GM12878 (cell line): ENCODE measurements around the gene FANCC.

Experiments used
- EGR1 ChIP-seq, 2 experiments: IDR thresholded peaks; 1 replicate in 1 of 2; 2 replicates in 1 of 2; pipeline ENCODE4 v1.6.1; 2011 to 2012; ENCODE audit warnings: low read depth in 2 of 2, low read length in 2 of 2, borderline replicate concordance in 1 of 2, mild to moderate bottlenecking in 1 of 2, moderate library complexity in 1 of 2
- EP300 ChIP-seq, 2 experiments: fragments of 150-350 bp in 1 of 2; IDR thresholded peaks; 2 replicates each; pipeline ENCODE4 v1.6.1; 2011 to 2012; ENCODE audit warnings: low read depth in 2 of 2, low read length in 2 of 2, borderline replicate concordance in 1 of 2, improper control_type of control experiment in 1 of 2, inconsistent platforms in 1 of 2; ENCODE audit not compliant: control insufficient read depth in 1 of 2
- FOXK2 ChIP-seq: fragments of 450-650 bp; IDR thresholded peaks from 2 replicates; pipeline ENCODE4 v1.6.1; 2017; ENCODE audit warnings: mild to moderate bottlenecking, moderate library complexity
- RB1 ChIP-seq: fragments of 450-650 bp; formaldehyde crosslinking; IDR thresholded peaks from 2 replicates; pipeline ENCODE4 v1.6.1; 2017; ENCODE audit warnings: mild to moderate bottlenecking, borderline replicate concordance
- TF ChIP-seq, protein P1 (sequence below): IDR thresholded peaks from 2 replicates; pipeline ENCODE4 v1.6.1; 2012; ENCODE audit warnings: low read length, inconsistent platforms
- TF ChIP-seq, protein P2 (sequence below): fragments of 450-650 bp; IDR thresholded peaks from 2 replicates; pipeline ENCODE4 v1.6.1; 2017; ENCODE audit warnings: mild to moderate bottlenecking, moderate library complexity

- TF ChIP-seq RB1 (no peak), EGR1 (IDR thresholded peaks at IDR 0.05; ENCODE audit: borderline replicate concordance in 1 of 2, low read depth in 2 of 2, low read length in 2 of 2) (no peak), EP300 (IDR thresholded peaks at IDR 0.05; ENCODE audit: borderline replicate concordance in 1 of 2, control insufficient read depth in 1 of 2, low read depth in 2 of 2, low read length in 2 of 2) (no peak), FOXK2 (no peak)
- TF ChIP-seq, protein P1, sequence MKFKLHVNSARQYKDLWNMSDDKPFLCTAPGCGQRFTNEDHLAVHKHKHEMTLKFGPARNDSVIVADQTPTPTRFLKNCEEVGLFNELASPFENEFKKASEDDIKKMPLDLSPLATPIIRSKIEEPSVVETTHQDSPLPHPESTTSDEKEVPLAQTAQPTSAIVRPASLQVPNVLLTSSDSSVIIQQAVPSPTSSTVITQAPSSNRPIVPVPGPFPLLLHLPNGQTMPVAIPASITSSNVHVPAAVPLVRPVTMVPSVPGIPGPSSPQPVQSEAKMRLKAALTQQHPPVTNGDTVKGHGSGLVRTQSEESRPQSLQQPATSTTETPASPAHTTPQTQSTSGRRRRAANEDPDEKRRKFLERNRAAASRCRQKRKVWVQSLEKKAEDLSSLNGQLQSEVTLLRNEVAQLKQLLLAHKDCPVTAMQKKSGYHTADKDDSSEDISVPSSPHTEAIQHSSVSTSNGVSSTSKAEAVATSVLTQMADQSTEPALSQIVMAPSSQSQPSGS: no peak
- TF ChIP-seq, protein P2, sequence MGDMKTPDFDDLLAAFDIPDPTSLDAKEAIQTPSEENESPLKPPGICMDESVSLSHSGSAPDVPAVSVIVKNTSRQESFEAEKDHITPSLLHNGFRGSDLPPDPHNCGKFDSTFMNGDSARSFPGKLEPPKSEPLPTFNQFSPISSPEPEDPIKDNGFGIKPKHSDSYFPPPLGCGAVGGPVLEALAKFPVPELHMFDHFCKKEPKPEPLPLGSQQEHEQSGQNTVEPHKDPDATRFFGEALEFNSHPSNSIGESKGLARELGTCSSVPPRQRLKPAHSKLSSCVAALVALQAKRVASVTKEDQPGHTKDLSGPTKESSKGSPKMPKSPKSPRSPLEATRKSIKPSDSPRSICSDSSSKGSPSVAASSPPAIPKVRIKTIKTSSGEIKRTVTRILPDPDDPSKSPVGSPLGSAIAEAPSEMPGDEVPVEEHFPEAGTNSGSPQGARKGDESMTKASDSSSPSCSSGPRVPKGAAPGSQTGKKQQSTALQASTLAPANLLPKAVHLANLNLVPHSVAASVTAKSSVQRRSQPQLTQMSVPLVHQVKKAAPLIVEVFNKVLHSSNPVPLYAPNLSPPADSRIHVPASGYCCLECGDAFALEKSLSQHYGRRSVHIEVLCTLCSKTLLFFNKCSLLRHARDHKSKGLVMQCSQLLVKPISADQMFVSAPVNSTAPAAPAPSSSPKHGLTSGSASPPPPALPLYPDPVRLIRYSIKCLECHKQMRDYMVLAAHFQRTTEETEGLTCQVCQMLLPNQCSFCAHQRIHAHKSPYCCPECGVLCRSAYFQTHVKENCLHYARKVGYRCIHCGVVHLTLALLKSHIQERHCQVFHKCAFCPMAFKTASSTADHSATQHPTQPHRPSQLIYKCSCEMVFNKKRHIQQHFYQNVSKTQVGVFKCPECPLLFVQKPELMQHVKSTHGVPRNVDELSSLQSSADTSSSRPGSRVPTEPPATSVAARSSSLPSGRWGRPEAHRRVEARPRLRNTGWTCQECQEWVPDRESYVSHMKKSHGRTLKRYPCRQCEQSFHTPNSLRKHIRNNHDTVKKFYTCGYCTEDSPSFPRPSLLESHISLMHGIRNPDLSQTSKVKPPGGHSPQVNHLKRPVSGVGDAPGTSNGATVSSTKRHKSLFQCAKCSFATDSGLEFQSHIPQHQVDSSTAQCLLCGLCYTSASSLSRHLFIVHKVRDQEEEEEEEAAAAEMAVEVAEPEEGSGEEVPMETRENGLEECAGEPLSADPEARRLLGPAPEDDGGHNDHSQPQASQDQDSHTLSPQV: no peak
These were observed 90.6 kb downstream of the FANCC start for GRCh38 chr9:95226921-95227320.
